ENCODE results near the gene CNTFR.

Gene CNTFR

DNA sequence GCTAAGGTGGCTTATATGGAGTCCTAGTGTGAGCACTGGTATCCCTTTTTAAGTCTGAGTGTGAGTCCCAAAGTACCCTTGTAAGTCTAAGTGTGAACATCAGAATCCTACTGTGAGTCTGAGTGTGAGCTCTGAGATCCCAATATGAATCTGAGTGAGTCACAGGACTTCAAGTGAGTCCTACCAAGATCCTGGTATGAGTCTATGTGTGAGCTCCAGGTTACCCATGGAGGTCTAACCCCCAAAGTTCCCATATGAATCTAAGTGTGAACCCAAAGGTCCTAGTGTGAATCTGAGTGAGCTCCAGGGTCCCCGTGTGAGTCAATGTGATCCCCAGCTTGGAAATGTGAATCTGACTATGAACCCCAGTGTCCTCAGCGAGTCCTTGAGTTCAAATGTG is 2.3 kb downstream of the CNTFR start:
- Histone ChIP-seq H3K4me3 (ENCODE audit: insufficient read depth in 1 of 2, low read depth in 1 of 2, low read length in 2 of 2) (no peak overlapping the region), H2BK120ac (ENCODE audit: low read depth, low read length) (no peak overlapping the region), H2AK5ac (ENCODE audit: low read length, severe bottlenecking) (no peak overlapping the region), H3K4me2 (ENCODE audit: low read length, poor library complexity, severe bottlenecking) (no peak overlapping the region), H3K4ac (ENCODE audit: low read depth in 1 of 2, low read length in 2 of 2) (no peak overlapping the region), H3K4me1 (ENCODE audit: control insufficient read depth, insufficient read depth, low read depth, low read length) (peaks cover 26% of the 10 kb centered on the region), H3K14ac (ENCODE audit: low read length in 2 of 2) (no peak overlapping the region), H3K27ac (ENCODE audit: low read length, poor library complexity, severe bottlenecking) (no peak overlapping the region), H3K9ac (ENCODE audit: low read length) (no peak overlapping the region), H3K79me1 (replicated peaks; ENCODE audit: low read length, poor library complexity, severe bottlenecking) (no peaks in the 10 kb centered on the region), H2BK15ac (ENCODE audit: low read depth, poor library complexity, severe bottlenecking) (no peak overlapping the region), H4K91ac (ENCODE audit: low read length) (no peak overlapping the region), H3K18ac (ENCODE audit: low read depth in 1 of 2, low read length in 2 of 2) (no peak overlapping the region), H4K8ac (ENCODE audit: low read length) (no peak overlapping the region), H2AFZ (ENCODE audit: low read depth, low read length) (no peak overlapping the region), H3K9me3 (ENCODE audit: control insufficient read depth, low read length) (no peaks in the 10 kb centered on the region), H3K27me3 (ENCODE audit: control insufficient read depth in 1 of 2, insufficient read depth in 1 of 2, low read length in 2 of 2) (peaks cover 92 to 94% of the 10 kb centered on the region in 2 experiments), H2BK12ac (ENCODE audit: low read length in 2 of 2) (no peak overlapping the region), H3K36me3 (ENCODE audit: control insufficient read depth in 1 of 2, insufficient read depth in 2 of 2, low read depth in 1 of 2, low read length in 2 of 2) (no peaks in the 10 kb centered on the region), H3K23ac (ENCODE audit: low read length in 2 of 2) (no peak overlapping the region), H2BK5ac (ENCODE audit: low read depth, low read length, poor library complexity, severe bottlenecking) (no peak overlapping the region)
- DNase-seq: no peak
- WGBS: 67% methylated on average over 2 of the region's 2 CpGs

DNA sequence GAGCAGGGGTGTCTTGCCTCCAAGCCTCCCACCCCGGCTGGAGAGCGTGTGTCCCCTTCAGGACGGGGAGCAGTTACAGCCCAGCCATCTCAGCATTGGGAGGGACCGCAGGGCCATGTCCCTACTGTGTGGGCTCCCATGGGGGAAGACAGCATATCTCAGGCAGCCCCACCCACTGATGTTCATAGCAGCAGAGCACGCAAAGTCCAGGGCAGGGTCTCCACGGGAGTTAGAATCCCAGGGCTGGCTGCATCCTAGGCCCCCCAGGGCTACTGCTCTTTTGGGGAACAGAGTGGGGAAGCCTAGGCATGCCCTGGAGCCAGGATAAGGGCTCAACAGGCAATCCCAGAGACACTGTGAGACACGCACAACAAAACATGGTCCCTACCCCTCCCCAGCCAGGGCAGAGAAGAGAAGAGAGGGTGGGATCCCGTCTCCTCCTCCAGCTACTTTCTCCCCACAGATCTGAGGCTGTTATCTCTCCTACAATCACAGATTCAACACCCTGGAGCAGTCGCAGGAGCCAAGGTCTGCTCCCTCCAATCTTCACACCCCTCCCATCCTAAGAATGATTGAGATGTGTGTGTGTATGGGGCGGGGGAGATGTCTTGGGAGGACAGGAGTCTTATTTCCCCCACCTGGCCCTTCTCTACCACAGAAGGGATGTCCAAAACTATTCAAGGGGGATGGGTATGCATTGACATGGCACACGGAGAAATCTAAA is 3.4 kb downstream of the CNTFR start:
- H3K4me1 ChIP-seq (ENCODE audit: control insufficient read depth, insufficient read depth, low read depth, low read length): peaks cover 19% of the 10 kb centered on the region
- no peak overlapping the region for H2BK5ac ChIP-seq (ENCODE audit: low read depth, low read length, poor library complexity, severe bottlenecking)
- no peak overlapping the region for H3K14ac ChIP-seq (ENCODE audit: low read length in 2 of 2)
- WGBS: 10% methylated on average over 7 of the region's 11 CpGs
- no peak overlapping the region for H2BK15ac ChIP-seq (ENCODE audit: low read depth, poor library complexity, severe bottlenecking)
- H4K8ac ChIP-seq (ENCODE audit: low read length): no peak overlapping the region
- H3K9me3 ChIP-seq (ENCODE audit: control insufficient read depth, low read length): no peaks in the 10 kb centered on the region
- H3K4me2 ChIP-seq (ENCODE audit: low read length, poor library complexity, severe bottlenecking): no peak overlapping the region
- H3K36me3 ChIP-seq (ENCODE audit: control insufficient read depth in 1 of 2, insufficient read depth in 2 of 2, low read depth in 1 of 2, low read length in 2 of 2): no peaks in the 10 kb centered on the region
- H3K27ac ChIP-seq (ENCODE audit: low read length, poor library complexity, severe bottlenecking): no peak overlapping the region
- H4K91ac ChIP-seq (ENCODE audit: low read length): no peak overlapping the region
- H3K9ac ChIP-seq (ENCODE audit: low read length): no peak overlapping the region
- DNase-seq: no peak
- H2BK120ac ChIP-seq (ENCODE audit: low read depth, low read length): no peak overlapping the region
- no peak overlapping the region for H3K23ac ChIP-seq (ENCODE audit: low read length in 2 of 2)
- H3K4me3 ChIP-seq (ENCODE audit: insufficient read depth in 1 of 2, low read depth in 1 of 2, low read length in 2 of 2): no peak overlapping the region
- no peak overlapping the region for H3K4ac ChIP-seq (ENCODE audit: low read depth in 1 of 2, low read length in 2 of 2)
- H2BK12ac ChIP-seq (ENCODE audit: low read length in 2 of 2): no peak overlapping the region
- H2AK5ac ChIP-seq (ENCODE audit: low read length, severe bottlenecking): no peak overlapping the region
- H3K27me3 ChIP-seq (ENCODE audit: control insufficient read depth in 1 of 2, insufficient read depth in 1 of 2, low read length in 2 of 2): peaks cover 89 to 91% of the 10 kb centered on the region in 2 experiments
- H2AFZ ChIP-seq (ENCODE audit: low read depth, low read length): no peak overlapping the region
- no peak overlapping the region for H3K18ac ChIP-seq (ENCODE audit: low read depth in 1 of 2, low read length in 2 of 2)
- no peaks in the 10 kb centered on the region for H3K79me1 ChIP-seq (replicated peaks; ENCODE audit: low read length, poor library complexity, severe bottlenecking)

DNA sequence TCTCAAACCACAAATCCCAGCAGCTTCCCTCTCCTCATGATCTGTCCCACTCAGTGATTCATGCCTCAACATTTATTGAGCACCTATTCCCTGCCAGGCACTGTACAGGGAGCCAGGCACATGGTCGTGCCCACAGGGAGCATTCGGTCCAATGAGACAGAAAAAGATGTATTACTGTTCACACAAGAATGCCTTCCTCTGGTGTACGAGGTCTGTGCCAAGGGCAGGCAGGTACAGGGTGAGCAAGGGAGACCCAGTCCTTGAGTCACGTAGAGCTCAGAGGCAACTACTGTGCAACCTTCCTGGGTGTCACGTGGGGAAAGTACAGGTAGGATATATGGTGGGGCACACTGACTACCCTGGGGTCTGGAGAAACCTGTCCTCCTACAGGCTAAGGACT is 4.6 kb downstream of the CNTFR start:
- Histone ChIP-seq H3K4me1 (ENCODE audit: control insufficient read depth, insufficient read depth, low read depth, low read length) (peaks cover 8% of the 10 kb centered on the region), H4K8ac (ENCODE audit: low read length) (no peak overlapping the region), H3K36me3 (ENCODE audit: control insufficient read depth in 1 of 2, insufficient read depth in 2 of 2, low read depth in 1 of 2, low read length in 2 of 2) (no peaks in the 10 kb centered on the region), H4K91ac (ENCODE audit: low read length) (no peak overlapping the region), H2BK15ac (ENCODE audit: low read depth, poor library complexity, severe bottlenecking) (no peak overlapping the region), H3K23ac (ENCODE audit: low read length in 2 of 2) (no peak overlapping the region), H3K27me3 (ENCODE audit: control insufficient read depth in 1 of 2, insufficient read depth in 1 of 2, low read length in 2 of 2) (peaks cover 87 to 91% of the 10 kb centered on the region in 2 experiments), H3K9me3 (ENCODE audit: control insufficient read depth, low read length) (no peaks in the 10 kb centered on the region), H3K27ac (ENCODE audit: low read length, poor library complexity, severe bottlenecking) (no peak overlapping the region), H2BK12ac (ENCODE audit: low read length in 2 of 2) (no peak overlapping the region), H3K4me3 (ENCODE audit: insufficient read depth in 1 of 2, low read depth in 1 of 2, low read length in 2 of 2) (no peak overlapping the region), H3K79me1 (replicated peaks; ENCODE audit: low read length, poor library complexity, severe bottlenecking) (no peaks in the 10 kb centered on the region), H2BK120ac (ENCODE audit: low read depth, low read length) (no peak overlapping the region), H2AK5ac (ENCODE audit: low read length, severe bottlenecking) (no peak overlapping the region), H3K9ac (ENCODE audit: low read length) (no peak overlapping the region), H3K4me2 (ENCODE audit: low read length, poor library complexity, severe bottlenecking) (no peak overlapping the region), H3K14ac (ENCODE audit: low read length in 2 of 2) (peak overlapping the region in 1 of 2 experiments; percentile 71), H3K18ac (ENCODE audit: low read depth in 1 of 2, low read length in 2 of 2) (no peak overlapping the region), H2BK5ac (ENCODE audit: low read depth, low read length, poor library complexity, severe bottlenecking) (no peak overlapping the region), H2AFZ (ENCODE audit: low read depth, low read length) (no peak overlapping the region), H3K4ac (ENCODE audit: low read depth in 1 of 2, low read length in 2 of 2) (no peak overlapping the region)
- DNase-seq: no peak
- WGBS: 78% methylated on average over 5 of the region's 5 CpGs

DNA sequence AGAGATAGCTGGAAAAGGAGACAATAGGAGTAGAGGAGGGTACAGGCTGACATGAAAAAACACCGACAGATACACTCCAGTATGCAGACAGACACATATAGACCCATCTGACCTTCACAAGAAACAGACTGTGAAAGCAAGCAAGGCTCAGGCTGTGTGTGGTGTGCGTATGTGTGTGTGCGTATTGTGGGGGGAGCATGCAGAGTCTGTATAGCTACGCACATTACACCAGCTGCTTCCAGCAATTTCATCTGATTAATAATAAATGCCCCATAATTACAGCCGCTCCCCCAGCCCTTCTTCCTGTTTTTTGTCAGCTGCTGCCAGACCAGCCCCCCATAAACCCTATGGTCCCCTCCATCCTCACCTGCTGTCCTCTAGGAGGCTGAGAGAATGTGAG is 6.7 kb downstream of the CNTFR start:
- H3K4me3 ChIP-seq (ENCODE audit: insufficient read depth in 1 of 2, low read depth in 1 of 2, low read length in 2 of 2): no peak overlapping the region
- H2AK5ac ChIP-seq (ENCODE audit: low read length, severe bottlenecking): no peak overlapping the region
- no peak overlapping the region for H3K23ac ChIP-seq (ENCODE audit: low read length in 2 of 2)
- H3K9me3 ChIP-seq (ENCODE audit: control insufficient read depth, low read length): no peaks in the 10 kb centered on the region
- no peak overlapping the region for H3K14ac ChIP-seq (ENCODE audit: low read length in 2 of 2)
- H2BK15ac ChIP-seq (ENCODE audit: low read depth, poor library complexity, severe bottlenecking): no peak overlapping the region
- H2BK12ac ChIP-seq (ENCODE audit: low read length in 2 of 2): no peak overlapping the region
- H3K9ac ChIP-seq (ENCODE audit: low read length): no peak overlapping the region
- H2AFZ ChIP-seq (ENCODE audit: low read depth, low read length): no peak overlapping the region
- 96% methylated on average over 4 of the region's 5 CpGs for WGBS
- peaks cover 9% of the 10 kb centered on the region for H3K4me1 ChIP-seq (ENCODE audit: control insufficient read depth, insufficient read depth, low read depth, low read length)
- H2BK5ac ChIP-seq (ENCODE audit: low read depth, low read length, poor library complexity, severe bottlenecking): no peak overlapping the region
- H2BK120ac ChIP-seq (ENCODE audit: low read depth, low read length): no peak overlapping the region
- H3K79me1 ChIP-seq (replicated peaks; ENCODE audit: low read length, poor library complexity, severe bottlenecking): no peaks in the 10 kb centered on the region
- no peak overlapping the region for H3K4ac ChIP-seq (ENCODE audit: low read depth in 1 of 2, low read length in 2 of 2)
- H3K27me3 ChIP-seq (ENCODE audit: control insufficient read depth in 1 of 2, insufficient read depth in 1 of 2, low read length in 2 of 2): peaks cover 85 to 96% of the 10 kb centered on the region in 2 experiments
- no peak overlapping the region for H3K18ac ChIP-seq (ENCODE audit: low read depth in 1 of 2, low read length in 2 of 2)
- H4K91ac ChIP-seq (ENCODE audit: low read length): no peak overlapping the region
- H3K27ac ChIP-seq (ENCODE audit: low read length, poor library complexity, severe bottlenecking): no peak overlapping the region
- no peaks in the 10 kb centered on the region for H3K36me3 ChIP-seq (ENCODE audit: control insufficient read depth in 1 of 2, insufficient read depth in 2 of 2, low read depth in 1 of 2, low read length in 2 of 2)
- no peak for DNase-seq
- H3K4me2 ChIP-seq (ENCODE audit: low read length, poor library complexity, severe bottlenecking): no peak overlapping the region
- H4K8ac ChIP-seq (ENCODE audit: low read length): no peak overlapping the region

All from mesenchymal stem cell (in vitro differentiated cells and primary cell).